ENCODE measurements around the gene HNRNPM. TPM values are rescaled to one million over a fixed set of nuclear protein-coding genes. Genes with fewer than 3 reads are reported as not detected.

HNRNPM gene
- total RNA-seq, 2 experiments from 2014 or later = 90.0 to 280 TPM

DNA sequence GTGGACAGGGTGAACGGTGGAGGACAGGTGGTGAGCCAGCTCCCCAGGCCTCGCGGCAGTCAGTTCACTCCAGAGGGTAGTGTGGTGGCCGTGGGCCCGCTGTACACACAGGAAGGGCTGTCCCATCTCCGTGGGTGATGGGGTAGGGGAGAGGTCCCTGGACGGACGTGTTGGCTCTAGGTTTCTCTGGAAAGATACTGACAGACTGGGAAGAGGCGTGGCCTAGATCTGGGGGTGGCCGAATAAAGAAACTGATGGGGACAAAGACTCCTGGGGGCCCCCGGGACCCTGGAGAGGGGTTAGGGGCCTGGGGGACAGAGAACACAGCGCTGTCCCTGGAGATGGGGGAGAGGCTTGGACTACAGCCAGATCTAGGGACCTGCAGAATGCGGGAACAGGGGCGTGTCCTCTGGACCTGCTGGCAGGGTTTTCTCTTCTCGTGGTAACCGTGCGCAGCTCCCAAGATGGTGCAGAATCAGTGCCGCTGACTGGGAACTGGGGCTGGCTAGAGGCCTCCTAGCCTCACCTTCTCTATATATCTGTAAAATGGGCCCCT is 61.7 kb downstream of the HNRNPM start:
- no peak for DNase-seq (ENCODE audit: low spot score)
- H4K20me1 ChIP-seq (ENCODE audit: insufficient read depth, low read length) = no peaks in the 10 kb centered on the region
- H3K36me3 ChIP-seq (ENCODE audit: insufficient read depth, low read length) = peaks cover 6% of the 10 kb centered on the region
- intact Hi-C loops (cut with micrococcal nuclease; ENCODE audit: unreplicated experiment) = loop anchor here (1.0 to 2.0 kb wide), 2 partner anchors 93 to 152 kb away; partner anchors contain the start of gene MARCHF2
- H3K27ac ChIP-seq (ENCODE audit: low read depth, low read length, poor library complexity, severe bottlenecking) = no peak overlapping the region
- peak overlapping the region; percentile 94 for H2AFZ ChIP-seq (ENCODE audit: low read length)
- peaks cover 13% of the 10 kb centered on the region for H3K4me1 ChIP-seq (ENCODE audit: insufficient read depth, low read length, poor library complexity, severe bottlenecking)
- peak overlapping the region; percentile 71 for H3K4me3 ChIP-seq (ENCODE audit: low read depth, low read length, poor library complexity, severe bottlenecking)
- TF ChIP-seq CTCF (conservative IDR thresholded peaks at IDR 0.05; ENCODE audit: low read length) = no peak; the same call in 1 of the 2 replicates
- TF ChIP-seq EZH2phosphoT487 (IDR thresholded peaks at IDR 0.05; ENCODE audit: borderline replicate concordance, low read depth, low read length) = no peak
- H3K79me2 ChIP-seq (ENCODE audit: insufficient read depth, low read depth, low read length) = no peaks in the 10 kb centered on the region
- ChIA-PET POLR2A (no interaction called here), CTCF (ENCODE audit: unreplicated experiment) (interaction anchor here (0.6 to 1.1 kb wide), 2 partner anchors 94 to 187 kb away, joined by 3 read pairs; partner anchors contain the start of gene MARCHF2)
- H3K9me2 ChIP-seq (ENCODE audit: insufficient read depth, low read length) = no peaks in the 10 kb centered on the region
- no TSS peak for BruUV-seq (replicated peaks)
- peak overlapping the region; percentile 86 for H3K4me2 ChIP-seq (ENCODE audit: low read length)
- no peaks in the 10 kb centered on the region for H3K9me3 ChIP-seq (ENCODE audit: low read length)

- intact Hi-C loops (cut with micrococcal nuclease; ENCODE audit: unreplicated experiment) = loop anchor here (5.0 kb wide), 2 partner anchors 72 to 503 kb away; partner anchors contain the start of gene ELAVL1
- H3K79me2 ChIP-seq (ENCODE audit: insufficient read depth, low read depth, low read length) = no peaks in the 10 kb centered on the region; the same call in 1 of the 2 replicates
- H3K4me3 ChIP-seq (ENCODE audit: low read depth, low read length, poor library complexity, severe bottlenecking) = no peak overlapping the region
- no peak for TF ChIP-seq EZH2phosphoT487 (IDR thresholded peaks at IDR 0.05; ENCODE audit: borderline replicate concordance, low read depth, low read length)
- no peak for TF ChIP-seq CTCF (conservative IDR thresholded peaks at IDR 0.05; ENCODE audit: low read length)
- no peak overlapping the region for H3K4me2 ChIP-seq (ENCODE audit: low read length)
- H3K27ac ChIP-seq (ENCODE audit: low read depth, low read length, poor library complexity, severe bottlenecking) = no peak overlapping the region
- peaks cover 26% of the 10 kb centered on the region for H3K4me1 ChIP-seq (ENCODE audit: insufficient read depth, low read length, poor library complexity, severe bottlenecking)
- CTCF ChIA-PET (ENCODE audit: unreplicated experiment) = no interaction called here
- H4K20me1 ChIP-seq (ENCODE audit: insufficient read depth, low read length) = no peaks in the 10 kb centered on the region
- no peak for DNase-seq (ENCODE audit: low spot score)
- H2AFZ ChIP-seq (ENCODE audit: low read length) = no peak overlapping the region
- H3K9me3 ChIP-seq (ENCODE audit: low read length) = no peaks in the 10 kb centered on the region
- BruUV-seq (replicated peaks) = no TSS peak
- H3K9me2 ChIP-seq (ENCODE audit: insufficient read depth, low read length) = no peaks in the 10 kb centered on the region
- H3K36me3 ChIP-seq (ENCODE audit: insufficient read depth, low read length) = peaks cover 9% of the 10 kb centered on the region
- POLR2A ChIA-PET = no interaction called here
Observed at GRCh38 chr19:8510589-8511115, 65.9 kb downstream of the HNRNPM start.

DNA sequence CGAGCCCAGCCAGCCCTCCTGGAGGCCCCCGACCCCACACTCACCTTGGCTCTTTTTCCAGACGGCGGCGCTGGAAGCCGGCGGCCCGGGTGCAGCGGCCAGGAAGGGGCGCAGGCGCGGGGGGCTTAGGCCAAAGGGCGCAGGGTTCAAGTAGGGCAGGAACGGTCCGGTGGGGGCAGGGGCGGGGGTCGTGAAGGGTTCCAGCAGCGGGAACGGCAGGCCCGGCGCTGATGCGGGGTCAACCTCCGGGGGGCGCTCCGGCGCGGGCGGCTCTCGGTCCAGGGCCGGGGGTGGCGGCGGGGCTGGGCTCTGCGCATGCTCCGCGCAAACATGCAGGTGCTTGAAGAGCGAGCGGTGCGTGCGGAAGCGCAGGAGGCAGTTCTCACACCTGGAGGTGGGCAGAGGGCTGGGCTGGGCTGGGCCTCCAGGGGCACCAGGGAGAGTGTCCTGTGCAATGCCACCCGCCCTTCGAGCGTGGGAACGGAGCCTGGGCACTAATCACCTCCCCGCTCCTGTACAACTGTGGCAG is 66.9 kb downstream of the HNRNPM start:
- intact Hi-C loops (cut with micrococcal nuclease; ENCODE audit: unreplicated experiment) = loop anchor here (5.0 kb wide), 2 partner anchors 71 to 504 kb away; partner anchors contain the start of gene ELAVL1
- H3K4me3 ChIP-seq (ENCODE audit: low read depth, low read length, poor library complexity, severe bottlenecking) = no peak overlapping the region
- TF ChIP-seq CTCF (conservative IDR thresholded peaks at IDR 0.05; ENCODE audit: low read length) (peak; percentile 46), EZH2phosphoT487 (IDR thresholded peaks at IDR 0.05; ENCODE audit: borderline replicate concordance, low read depth, low read length) (no peak)
- CTCF ChIA-PET (ENCODE audit: unreplicated experiment) = no interaction called here
- H4K20me1 ChIP-seq (ENCODE audit: insufficient read depth, low read length) = no peaks in the 10 kb centered on the region
- BruUV-seq (replicated peaks) = no TSS peak
- no peak overlapping the region for H3K4me2 ChIP-seq (ENCODE audit: low read length)
- H3K36me3 ChIP-seq (ENCODE audit: insufficient read depth, low read length) = peaks cover 9% of the 10 kb centered on the region
- POLR2A ChIA-PET = no interaction called here
- DNase-seq (ENCODE audit: low spot score) = no peak
- no peaks in the 10 kb centered on the region; the same call in 1 of the 2 replicates for H3K79me2 ChIP-seq (ENCODE audit: insufficient read depth, low read depth, low read length)
- no peaks in the 10 kb centered on the region for H3K9me3 ChIP-seq (ENCODE audit: low read length)
- no peaks in the 10 kb centered on the region for H3K9me2 ChIP-seq (ENCODE audit: insufficient read depth, low read length)
- no peak overlapping the region for H3K27ac ChIP-seq (ENCODE audit: low read depth, low read length, poor library complexity, severe bottlenecking)
- no peak overlapping the region for H2AFZ ChIP-seq (ENCODE audit: low read length)
- peaks cover 19% of the 10 kb centered on the region for H3K4me1 ChIP-seq (ENCODE audit: insufficient read depth, low read length, poor library complexity, severe bottlenecking)
